ENCODE data around the gene BACH2. TPM values are rescaled to one million over a fixed set of nuclear protein-coding genes. Genes with fewer than 3 reads are reported as not detected.

BACH2 gene
- total and polyA plus RNA-seq, 4 donors: 0.78 to 17.4 (median 3.2) TPM

DNA sequence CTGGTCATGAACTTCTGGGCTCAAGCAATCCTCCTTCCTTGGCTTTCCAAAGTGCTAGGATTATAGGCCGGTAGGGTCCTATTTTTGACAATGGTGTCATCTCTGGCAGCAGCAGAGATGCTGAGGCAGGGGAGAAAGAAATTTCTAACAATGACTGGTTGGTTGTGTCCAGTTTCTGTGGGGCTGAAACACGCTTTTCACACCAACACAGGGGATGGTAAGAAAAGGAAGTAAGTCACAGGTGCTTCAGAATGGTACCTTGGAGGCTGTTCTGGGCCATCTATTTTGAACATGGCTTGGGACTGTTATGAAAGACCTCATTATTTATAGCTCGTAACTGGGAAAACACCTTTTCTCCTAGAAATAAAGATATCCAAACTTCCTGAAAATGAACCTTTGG lies 329.7 kb downstream of the BACH2 start:
- no peak for DNase-seq
- Histone ChIP-seq H3K4me3 (no peak overlapping the region), H3K9ac (ENCODE audit: insufficient read depth in 1 of 2, low read length in 2 of 2) (no peak overlapping the region), H3K27ac (ENCODE audit: low read depth in 1 of 2, low read length in 1 of 2) (no peak overlapping the region), H3K9me3 (ENCODE audit: control insufficient read depth in 4 of 4, insufficient read depth in 3 of 4, low read length in 3 of 4) (no peaks in the 10 kb centered on the region), H3K27me3 (ENCODE audit: control insufficient read depth in 3 of 3, insufficient read depth in 3 of 3, low read length in 2 of 3) (no peaks in the 10 kb centered on the region), H3K36me3 (ENCODE audit: control insufficient read depth in 4 of 4, insufficient read depth in 4 of 4, low read length in 4 of 4) (no peaks in the 10 kb centered on the region), H3K4me1 (ENCODE audit: control insufficient read depth in 5 of 5, insufficient read depth in 5 of 5, low read length in 5 of 5) (peaks cover 0 to 6% (median 0%) of the 10 kb centered on the region in 5 donors)
- ATAC-seq (ENCODE audit: insufficient read depth, low FRiP score): no peak
- 77 to 93% methylated on average over 3 of the region's 3 CpGs for WGBS, 2 donors
- TF ChIP-seq CTCF (IDR thresholded peaks at IDR 0.05; ENCODE audit: control extremely low read depth, extremely low read depth): no peak

DNA sequence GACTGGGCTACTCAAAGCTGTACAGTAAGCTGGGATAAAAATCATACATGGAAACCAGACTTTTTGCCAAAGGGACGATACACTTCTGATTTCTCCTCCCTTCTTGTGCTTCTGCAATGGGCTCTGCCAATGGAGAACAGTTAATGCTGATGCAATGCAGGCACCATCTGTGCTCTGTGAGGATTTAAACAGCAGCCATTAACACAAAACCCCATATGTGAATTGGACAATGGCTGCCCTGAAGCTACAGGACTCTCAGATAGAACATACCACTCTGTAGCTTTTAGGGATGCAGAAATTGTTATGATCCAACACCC lies 330.5 kb downstream of the BACH2 start:
- H3K9me3 ChIP-seq (ENCODE audit: control insufficient read depth in 4 of 4, insufficient read depth in 3 of 4, low read length in 3 of 4): no peaks in the 10 kb centered on the region
- TF ChIP-seq CTCF (IDR thresholded peaks at IDR 0.05; ENCODE audit: control extremely low read depth, extremely low read depth): no peak
- no peaks in the 10 kb centered on the region for H3K27me3 ChIP-seq (ENCODE audit: control insufficient read depth in 3 of 3, insufficient read depth in 3 of 3, low read length in 2 of 3)
- no peak overlapping the region for H3K27ac ChIP-seq (ENCODE audit: low read depth in 1 of 2, low read length in 1 of 2)
- no peak overlapping the region for H3K4me3 ChIP-seq
- WGBS, 2 donors: 52 to 70% methylated on average over 1 of the region's 1 CpG
- no peaks in the 10 kb centered on the region for H3K36me3 ChIP-seq (ENCODE audit: control insufficient read depth in 4 of 4, insufficient read depth in 4 of 4, low read length in 4 of 4)
- DNase-seq (peak in 2 of 3 donors; percentile 54 to 67), ATAC-seq (ENCODE audit: insufficient read depth, low FRiP score) (no peak)
- H3K4me1 ChIP-seq (ENCODE audit: control insufficient read depth in 5 of 5, insufficient read depth in 5 of 5, low read length in 5 of 5): peaks cover 0 to 4% (median 0%) of the 10 kb centered on the region in 5 donors
- H3K9ac ChIP-seq (ENCODE audit: insufficient read depth in 1 of 2, low read length in 2 of 2): no peak overlapping the region

DNA sequence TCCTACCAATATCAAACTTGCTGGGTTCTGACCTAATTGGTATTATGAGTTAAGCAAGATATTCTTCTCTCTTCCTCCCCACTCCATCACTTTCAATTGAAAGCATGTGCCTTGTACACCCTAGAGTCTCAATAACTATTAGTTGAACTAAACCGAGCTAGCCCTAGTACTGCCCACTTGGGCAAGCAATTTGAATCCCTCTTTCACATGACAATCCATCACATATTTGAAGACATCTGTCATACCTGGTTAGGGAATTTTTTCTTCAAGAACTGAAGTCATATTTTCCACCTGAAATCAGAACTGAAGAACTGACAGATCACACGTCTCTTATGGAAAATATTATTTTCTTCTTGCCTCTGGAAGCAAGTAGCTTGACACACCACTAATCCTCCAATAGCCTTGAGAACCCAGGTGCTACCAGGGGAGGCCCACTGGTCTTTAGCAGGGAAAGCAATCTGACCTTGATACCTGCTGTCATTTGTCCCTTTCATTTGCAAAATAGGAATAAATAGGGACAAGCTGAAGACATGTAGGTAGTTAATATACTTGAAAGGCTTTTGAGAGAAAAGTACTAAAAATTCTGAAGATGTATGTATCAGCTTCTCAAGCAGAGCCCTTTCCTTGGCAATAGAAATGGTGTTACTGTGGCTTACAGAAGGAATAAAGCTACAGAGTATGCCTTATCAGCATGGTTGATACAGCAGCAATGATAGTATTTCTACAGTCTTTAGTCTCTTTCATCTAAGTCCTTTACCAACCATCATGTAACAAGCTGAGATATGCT lies 331.0 kb downstream of the BACH2 start:
- TF ChIP-seq CTCF (IDR thresholded peaks at IDR 0.05; ENCODE audit: control extremely low read depth, extremely low read depth): no peak

DNA sequence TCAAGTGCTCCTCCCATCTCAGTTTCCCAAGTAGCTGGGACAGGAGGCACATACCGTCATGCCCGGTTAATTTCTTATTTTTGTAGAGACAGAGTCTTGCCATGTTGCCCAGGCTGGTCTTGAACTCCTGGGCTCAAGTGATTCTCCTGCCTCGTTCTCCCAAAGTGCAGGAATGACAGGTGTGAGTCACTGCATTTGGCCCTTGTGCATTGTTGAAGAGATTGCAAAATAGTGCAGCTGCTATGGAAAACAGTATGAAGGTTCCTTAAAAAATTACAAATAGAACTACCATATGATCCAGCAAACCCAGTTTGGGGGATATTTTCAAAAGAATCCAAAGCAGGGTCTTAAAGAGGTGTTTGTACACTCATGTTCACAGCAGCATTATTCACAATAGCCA lies 333.3 kb downstream of the BACH2 start:
- no peak overlapping the region for H3K4me3 ChIP-seq
- H3K4me1 ChIP-seq (ENCODE audit: control insufficient read depth in 5 of 5, insufficient read depth in 5 of 5, low read length in 5 of 5): no peaks in the 10 kb centered on the region
- no peak overlapping the region for H3K27ac ChIP-seq (ENCODE audit: low read depth in 1 of 2, low read length in 1 of 2)
- H3K9me3 ChIP-seq (ENCODE audit: control insufficient read depth in 4 of 4, insufficient read depth in 3 of 4, low read length in 3 of 4): peaks cover 0 to 2% (median 0%) of the 10 kb centered on the region in 4 donors
- TF ChIP-seq CTCF (IDR thresholded peaks at IDR 0.05; ENCODE audit: control extremely low read depth, extremely low read depth): no peak
- whole genome bisulfite sequencing, 2 donors: 81 to 88% methylated on average over 3 of the region's 3 CpGs
- H3K27me3 ChIP-seq (ENCODE audit: control insufficient read depth in 3 of 3, insufficient read depth in 3 of 3, low read length in 2 of 3): no peaks in the 10 kb centered on the region
- H3K9ac ChIP-seq (ENCODE audit: insufficient read depth in 1 of 2, low read length in 2 of 2): no peak overlapping the region
- no peak for DNase-seq
- ATAC-seq (ENCODE audit: insufficient read depth, low FRiP score): no peak
- no peaks in the 10 kb centered on the region for H3K36me3 ChIP-seq (ENCODE audit: control insufficient read depth in 4 of 4, insufficient read depth in 4 of 4, low read length in 4 of 4)

More for the DNA sequence above, 331.0 kb downstream of the BACH2 start:
- H3K9me3 ChIP-seq (ENCODE audit: control insufficient read depth in 4 of 4, insufficient read depth in 3 of 4, low read length in 3 of 4): no peaks in the 10 kb centered on the region
- no peak overlapping the region for H3K4me3 ChIP-seq
- no peak for DNase-seq
- WGBS, 2 donors: 94% methylated on average over 2 of the region's 2 CpGs
- H3K36me3 ChIP-seq (ENCODE audit: control insufficient read depth in 4 of 4, insufficient read depth in 4 of 4, low read length in 4 of 4): no peaks in the 10 kb centered on the region
- no peaks in the 10 kb centered on the region for H3K4me1 ChIP-seq (ENCODE audit: control insufficient read depth in 5 of 5, insufficient read depth in 5 of 5, low read length in 5 of 5)
- H3K9ac ChIP-seq (ENCODE audit: insufficient read depth in 1 of 2, low read length in 2 of 2): no peak overlapping the region
- no peak overlapping the region for H3K27ac ChIP-seq (ENCODE audit: low read depth in 1 of 2, low read length in 1 of 2)
- ATAC-seq (ENCODE audit: insufficient read depth, low FRiP score): no peak
- no peaks in the 10 kb centered on the region for H3K27me3 ChIP-seq (ENCODE audit: control insufficient read depth in 3 of 3, insufficient read depth in 3 of 3, low read length in 2 of 3)
